Neural progenitor cell (in vitro differentiated cells): ENCODE data around the gene MYO15B. TPM values are rescaled to one million over a fixed set of nuclear protein-coding genes. Genes with fewer than 3 reads are reported as not detected.

Experiments used
- DNase-seq: peaks from one replicate; pipeline ENCODE4 v3.0.0-alpha.2; 2016; ENCODE audit warnings: low spot score
- H2AFZ ChIP-seq: fragments of 200-600 bp; sonication (generic); replicated peaks from 2 replicates; pipeline ENCODE4 v1.6.1; 2016; ENCODE audit warnings: antibody characterized with exemption
- H3F3A ChIP-seq: fragments of 200-600 bp; sonication (generic); 2 replicates; pipeline ENCODE4 v1.6.1; 2016; ENCODE audit warnings: antibody characterized with exemption, low read depth
- H3K27ac ChIP-seq: fragments of 200-600 bp; sonication (generic); 2 replicates; pipeline ENCODE4 v1.5.1; 2016; ENCODE audit warnings: mild to moderate bottlenecking
- H3K27me3 ChIP-seq: fragments of 200-600 bp; sonication (generic); 2 replicates; pipeline ENCODE4 v1.6.1; 2016; ENCODE audit warnings: mild to moderate bottlenecking, moderate library complexity
- H3K36me3 ChIP-seq: fragments of 200-600 bp; sonication (generic); 2 replicates; pipeline ENCODE4 v1.5.1; 2016
- H3K4me1 ChIP-seq: fragments of 200-600 bp; sonication (generic); 2 replicates; pipeline ENCODE4 v1.6.1; 2016; ENCODE audit warnings: mixed run types
- H3K4me2 ChIP-seq: fragments of 200-600 bp; sonication (generic); 2 replicates; pipeline ENCODE4 v1.6.1; 2016
- H3K4me3 ChIP-seq: fragments of 200-600 bp; sonication (generic); 2 replicates; pipeline ENCODE4 v1.5.1; 2016
- H3K79me2 ChIP-seq: fragments of 200-600 bp; sonication (generic); 2 replicates; pipeline ENCODE4 v1.6.1; 2016; ENCODE audit warnings: low read depth
- H3K9ac ChIP-seq: fragments of 200-600 bp; sonication (generic); 2 replicates; pipeline ENCODE4 v1.6.1; 2016
- H3K9me3 ChIP-seq: fragments of 200-600 bp; sonication (generic); 2 replicates; pipeline ENCODE4 v1.5.1; 2016; ENCODE audit warnings: low read depth
- H4K20me1 ChIP-seq: fragments of 200-600 bp; sonication (generic); 2 replicates; pipeline ENCODE4 v1.6.1; 2016; ENCODE audit warnings: low read depth
- H3K27ac Mint-ChIP-seq: 3 replicates; pipeline ENCODE4 v1.8.0; 2021; ENCODE audit warnings: mixed read lengths
- H3K27me3 Mint-ChIP-seq: 2 replicates; pipeline ENCODE4 v1.8.0; 2022; ENCODE audit warnings: low read depth, mild to moderate bottlenecking, inconsistent platforms, moderate library complexity, mixed read lengths; ENCODE audit not compliant: insufficient read depth
- H3K36me3 Mint-ChIP-seq: 3 replicates; pipeline ENCODE4 v1.8.0; 2021; ENCODE audit warnings: mixed read lengths
- H3K4me1 Mint-ChIP-seq: 3 replicates; pipeline ENCODE4 v1.8.0; 2021; ENCODE audit warnings: mixed read lengths
- H3K4me3 Mint-ChIP-seq: 3 replicates; pipeline ENCODE4 v1.8.0; 2021; ENCODE audit warnings: mild to moderate bottlenecking, moderate library complexity, mixed read lengths
- H3K9me3 Mint-ChIP-seq: 3 replicates; pipeline ENCODE4 v1.8.0; 2020; ENCODE audit warnings: mixed read lengths
- EZH2 ChIP-seq: fragments of 200-600 bp; sonication (generic); IDR thresholded peaks from 2 replicates; pipeline ENCODE4 v1.6.1; 2017; ENCODE audit warnings: antibody characterized with exemption, mild to moderate bottlenecking, moderate library complexity
- EZH2phosphoT487 ChIP-seq: fragments of 200-600 bp; sonication (generic); IDR thresholded peaks from 2 replicates; pipeline ENCODE4 v1.6.1; 2017; ENCODE audit warnings: antibody characterized with exemption
- total RNA-seq: library from RNA; depleted of rRNA; stranded (reverse); fragments of >200 nt; gene quantifications from 2 replicates; pipeline ENCODE4 v1.2.3, GENCODE V29; 2015; ENCODE audit warnings: low replicate concordance
- TF ChIP-seq, protein P1 (sequence below): fragments of 200-600 bp; sonication (generic); IDR thresholded peaks from 2 replicates; pipeline ENCODE4 v1.5.1; 2017; ENCODE audit warnings: antibody characterized with exemption, mild to moderate bottlenecking

MYO15B gene
- total RNA-seq, 1 donor from 2014 or later: 10.2 TPM

DNA sequence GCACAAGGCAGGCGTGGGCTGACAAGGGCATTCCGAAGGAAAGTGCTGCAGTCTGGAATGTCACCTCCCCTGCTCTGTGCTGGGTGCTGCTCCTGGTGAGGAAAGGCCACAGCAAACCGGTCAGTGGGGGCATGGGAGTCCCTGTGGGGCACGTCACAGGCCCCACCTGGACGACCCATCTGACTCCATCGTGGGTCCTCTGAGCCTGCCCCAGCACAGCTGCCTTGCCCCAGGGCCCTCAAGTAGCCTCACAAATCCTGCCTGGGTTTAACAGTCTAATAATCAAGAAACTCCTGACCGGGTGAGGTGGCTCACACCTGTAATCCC is 2.8 kb upstream of the MYO15B start:
- peaks cover 19% of the 10 kb centered on the region for H3F3A ChIP-seq
- H3K9me3 ChIP-seq: no peaks in the 10 kb centered on the region
- no peak overlapping the region for H3K4me3 ChIP-seq
- H3K4me1 ChIP-seq: peaks cover 7% of the 10 kb centered on the region
- no peaks in the 10 kb centered on the region for H3K79me2 ChIP-seq
- H2AFZ ChIP-seq: no peak overlapping the region
- H4K20me1 ChIP-seq: no peaks in the 10 kb centered on the region
- no peak overlapping the region for H3K27ac ChIP-seq
- no peaks in the 10 kb centered on the region for H3K36me3 Mint-ChIP-seq
- TF ChIP-seq EZH2: no peak
- TF ChIP-seq EZH2phosphoT487: no peak
- TF ChIP-seq, protein P1, sequence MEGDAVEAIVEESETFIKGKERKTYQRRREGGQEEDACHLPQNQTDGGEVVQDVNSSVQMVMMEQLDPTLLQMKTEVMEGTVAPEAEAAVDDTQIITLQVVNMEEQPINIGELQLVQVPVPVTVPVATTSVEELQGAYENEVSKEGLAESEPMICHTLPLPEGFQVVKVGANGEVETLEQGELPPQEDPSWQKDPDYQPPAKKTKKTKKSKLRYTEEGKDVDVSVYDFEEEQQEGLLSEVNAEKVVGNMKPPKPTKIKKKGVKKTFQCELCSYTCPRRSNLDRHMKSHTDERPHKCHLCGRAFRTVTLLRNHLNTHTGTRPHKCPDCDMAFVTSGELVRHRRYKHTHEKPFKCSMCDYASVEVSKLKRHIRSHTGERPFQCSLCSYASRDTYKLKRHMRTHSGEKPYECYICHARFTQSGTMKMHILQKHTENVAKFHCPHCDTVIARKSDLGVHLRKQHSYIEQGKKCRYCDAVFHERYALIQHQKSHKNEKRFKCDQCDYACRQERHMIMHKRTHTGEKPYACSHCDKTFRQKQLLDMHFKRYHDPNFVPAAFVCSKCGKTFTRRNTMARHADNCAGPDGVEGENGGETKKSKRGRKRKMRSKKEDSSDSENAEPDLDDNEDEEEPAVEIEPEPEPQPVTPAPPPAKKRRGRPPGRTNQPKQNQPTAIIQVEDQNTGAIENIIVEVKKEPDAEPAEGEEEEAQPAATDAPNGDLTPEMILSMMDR: no peak
- peaks cover 33% of the 10 kb centered on the region for H3K27me3 Mint-ChIP-seq
- H3K4me3 Mint-ChIP-seq: no peak overlapping the region
- no peak overlapping the region for H3K9ac ChIP-seq
- peaks cover 13% of the 10 kb centered on the region for H3K9me3 Mint-ChIP-seq
- H3K4me1 Mint-ChIP-seq: peaks cover 9% of the 10 kb centered on the region
- H3K27me3 ChIP-seq: peaks cover 30% of the 10 kb centered on the region
- H3K4me2 ChIP-seq: no peak overlapping the region
- no peak for DNase-seq
- H3K27ac Mint-ChIP-seq: no peak overlapping the region
- no peaks in the 10 kb centered on the region for H3K36me3 ChIP-seq

DNA sequence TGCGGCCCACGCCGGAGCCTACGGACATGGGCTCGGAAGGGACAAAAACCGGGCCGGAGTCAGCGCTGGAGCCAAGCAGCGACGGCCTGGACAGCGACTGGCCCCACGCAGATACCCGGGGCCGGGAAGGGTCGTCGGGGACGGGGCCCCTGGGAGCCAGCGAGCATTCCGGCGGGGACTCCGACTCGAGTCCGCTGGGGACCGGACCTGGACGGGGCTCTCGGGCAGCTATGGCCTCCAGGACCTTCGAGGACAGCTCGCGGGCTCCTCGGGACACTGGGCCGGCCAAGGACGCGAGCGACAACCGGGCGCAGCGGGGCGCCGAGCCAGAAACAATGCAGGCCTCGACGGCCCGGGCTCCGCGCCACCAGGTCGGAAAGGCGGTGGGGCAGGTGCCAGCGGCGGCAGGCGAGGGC is 1.0 kb downstream of the MYO15B start:
- H3K9me3 ChIP-seq: no peaks in the 10 kb centered on the region
- peaks cover 34% of the 10 kb centered on the region for H3K27me3 Mint-ChIP-seq
- H3F3A ChIP-seq: peaks cover 19% of the 10 kb centered on the region
- no peaks in the 10 kb centered on the region for H3K36me3 ChIP-seq
- peak overlapping the region; percentile 66 for H2AFZ ChIP-seq
- H3K36me3 Mint-ChIP-seq: no peaks in the 10 kb centered on the region
- peak overlapping the region; percentile 57 for H3K4me3 ChIP-seq
- H3K4me3 Mint-ChIP-seq: no peak overlapping the region
- TF ChIP-seq EZH2: peak; percentile 40
- TF ChIP-seq, protein P1: no peak
- TF ChIP-seq EZH2phosphoT487: no peak
- H3K9ac ChIP-seq: no peak overlapping the region
- no peak overlapping the region for H3K27ac ChIP-seq
- peaks cover 5% of the 10 kb centered on the region for H3K9me3 Mint-ChIP-seq
- H3K79me2 ChIP-seq: no peaks in the 10 kb centered on the region
- H3K4me2 ChIP-seq: peak overlapping the region; percentile 91
- H3K27ac Mint-ChIP-seq: no peak overlapping the region
- H4K20me1 ChIP-seq: no peaks in the 10 kb centered on the region
- peaks cover 7% of the 10 kb centered on the region for H3K4me1 ChIP-seq
- peaks cover 4% of the 10 kb centered on the region for H3K4me1 Mint-ChIP-seq
- no peak for DNase-seq
- peaks cover 38% of the 10 kb centered on the region for H3K27me3 ChIP-seq

DNA sequence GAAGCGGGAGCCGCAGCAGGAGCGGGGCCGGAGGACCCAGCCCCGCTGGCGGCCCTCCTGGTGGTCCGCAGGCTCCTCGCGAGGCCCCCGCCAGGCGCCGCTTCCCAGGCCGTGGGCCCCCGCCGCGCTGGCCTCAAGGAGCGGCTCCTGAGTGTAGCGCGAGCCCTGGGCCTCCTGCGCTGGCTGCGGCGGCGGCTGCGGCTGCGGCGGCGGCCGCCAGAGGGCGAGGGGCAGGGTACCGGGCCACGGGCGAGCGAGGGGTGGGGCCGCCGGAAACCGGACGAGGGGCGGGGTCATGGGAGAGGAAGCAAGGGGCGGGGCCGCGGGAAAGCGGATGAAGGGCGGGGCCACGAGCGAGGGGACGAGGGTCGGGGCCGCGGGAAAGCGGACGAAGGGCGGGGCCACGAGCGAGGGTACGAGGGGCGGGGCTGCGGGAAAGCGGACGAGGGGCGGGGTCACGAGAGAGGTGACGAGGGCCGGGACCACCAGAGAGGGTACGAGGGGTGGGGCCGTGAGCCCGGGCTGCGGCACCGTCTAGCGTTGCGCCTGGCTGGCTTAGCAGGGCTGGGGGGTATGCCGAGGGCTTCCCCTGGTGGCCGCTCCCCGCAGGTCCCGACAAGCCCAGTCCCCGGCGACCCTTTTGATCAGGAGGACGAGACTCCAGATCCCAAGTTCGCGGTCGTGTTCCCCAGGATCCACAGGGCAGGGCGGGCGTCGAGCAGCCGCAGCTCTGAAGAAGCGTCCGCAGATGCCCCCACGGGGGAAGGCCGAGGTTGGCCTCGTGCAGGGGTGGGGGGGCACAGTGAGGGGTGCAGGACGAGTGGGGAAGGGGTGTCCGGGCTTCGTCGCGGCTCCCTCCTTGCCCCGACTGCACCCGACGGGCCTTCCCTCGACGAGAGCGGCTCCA is 1.7 kb downstream of the MYO15B start:
- Mint-ChIP-seq H3K27ac (no peak overlapping the region), H3K27me3 (peaks cover 34% of the 10 kb centered on the region), H3K9me3 (peaks cover 5% of the 10 kb centered on the region), H3K4me1 (peaks cover 4% of the 10 kb centered on the region), H3K4me3 (peak overlapping the region; percentile 62), H3K36me3 (no peaks in the 10 kb centered on the region)
- Histone ChIP-seq H3K36me3 (no peaks in the 10 kb centered on the region), H3K4me2 (peak overlapping the region; percentile 91), H3K4me3 (peak overlapping the region; percentile 57), H4K20me1 (no peaks in the 10 kb centered on the region), H3K9ac (no peak overlapping the region), H3K27ac (no peak overlapping the region), H3K79me2 (no peaks in the 10 kb centered on the region), H3K9me3 (no peaks in the 10 kb centered on the region), H2AFZ (peak overlapping the region; percentile 67), H3F3A (peaks cover 19% of the 10 kb centered on the region), H3K27me3 (peaks cover 38% of the 10 kb centered on the region), H3K4me1 (peaks cover 7% of the 10 kb centered on the region)
- TF ChIP-seq, protein P1: peak; percentile 70
- TF ChIP-seq EZH2phosphoT487: no peak
- peak; percentile 99 for DNase-seq
